ENCODE measurements around the gene DLGAP1.

The DLGAP1 gene

DNA sequence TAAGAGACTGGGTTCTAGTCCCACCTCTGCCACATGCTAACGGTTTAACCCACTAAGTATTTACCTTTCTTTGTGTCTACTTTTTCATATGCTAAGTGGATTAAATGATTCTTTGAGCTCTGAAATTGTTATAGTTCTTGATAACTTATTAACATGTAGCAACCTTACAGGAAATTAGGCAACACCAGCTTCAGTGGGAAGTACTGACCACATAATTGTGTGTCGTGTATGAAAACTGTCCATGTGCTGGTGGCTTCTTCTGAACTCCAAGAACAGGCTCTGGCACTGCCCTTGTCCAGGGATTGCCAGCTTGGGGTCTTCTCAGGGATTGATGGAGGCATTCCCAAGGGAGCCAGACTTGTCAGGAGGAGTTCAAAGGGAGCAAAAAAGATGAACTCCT, 577.4 kb downstream of the DLGAP1 start:
- no peak overlapping the region for H3K4me3 ChIP-seq (ENCODE audit: low read depth, low read length, poor library complexity, severe bottlenecking)

GRCh38 chr18:3875961-3876360, 579.1 kb downstream of the DLGAP1 start:
- H3K9me2 ChIP-seq (ENCODE audit: low read depth, low read length): no peaks in the 10 kb centered on the region
- no peak overlapping the region for H3K27ac ChIP-seq (ENCODE audit: low read depth, low read length, poor library complexity, severe bottlenecking)
- H3K4me3 ChIP-seq (ENCODE audit: low read depth, low read length, poor library complexity, severe bottlenecking): no peak overlapping the region
- H3K36me3 ChIP-seq (ENCODE audit: insufficient read depth, low read length): no peaks in the 10 kb centered on the region
- H3K4me2 ChIP-seq (ENCODE audit: low read length): no peak overlapping the region
- H3K4me1 ChIP-seq (ENCODE audit: insufficient read depth, low read length, severe bottlenecking): peaks cover 8% of the 10 kb centered on the region
- no peaks in the 10 kb centered on the region for H3F3A ChIP-seq (ENCODE audit: insufficient read depth, low read length)
- H2AFZ ChIP-seq (ENCODE audit: low read length): no peak overlapping the region
- H3K27me3 ChIP-seq (ENCODE audit: insufficient read depth, low read length): no peaks in the 10 kb centered on the region; the same call in 1 of the 2 replicates
- no peak overlapping the region for H3K9ac ChIP-seq (ENCODE audit: low read length)
- H3K9me3 ChIP-seq (ENCODE audit: low read length): no peaks in the 10 kb centered on the region
- TF ChIP-seq, protein P1, sequence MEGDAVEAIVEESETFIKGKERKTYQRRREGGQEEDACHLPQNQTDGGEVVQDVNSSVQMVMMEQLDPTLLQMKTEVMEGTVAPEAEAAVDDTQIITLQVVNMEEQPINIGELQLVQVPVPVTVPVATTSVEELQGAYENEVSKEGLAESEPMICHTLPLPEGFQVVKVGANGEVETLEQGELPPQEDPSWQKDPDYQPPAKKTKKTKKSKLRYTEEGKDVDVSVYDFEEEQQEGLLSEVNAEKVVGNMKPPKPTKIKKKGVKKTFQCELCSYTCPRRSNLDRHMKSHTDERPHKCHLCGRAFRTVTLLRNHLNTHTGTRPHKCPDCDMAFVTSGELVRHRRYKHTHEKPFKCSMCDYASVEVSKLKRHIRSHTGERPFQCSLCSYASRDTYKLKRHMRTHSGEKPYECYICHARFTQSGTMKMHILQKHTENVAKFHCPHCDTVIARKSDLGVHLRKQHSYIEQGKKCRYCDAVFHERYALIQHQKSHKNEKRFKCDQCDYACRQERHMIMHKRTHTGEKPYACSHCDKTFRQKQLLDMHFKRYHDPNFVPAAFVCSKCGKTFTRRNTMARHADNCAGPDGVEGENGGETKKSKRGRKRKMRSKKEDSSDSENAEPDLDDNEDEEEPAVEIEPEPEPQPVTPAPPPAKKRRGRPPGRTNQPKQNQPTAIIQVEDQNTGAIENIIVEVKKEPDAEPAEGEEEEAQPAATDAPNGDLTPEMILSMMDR (IDR thresholded peaks at IDR 0.05; ENCODE audit: low read length): no peak
- TF ChIP-seq EZH2 (IDR thresholded peaks at IDR 0.05; ENCODE audit: borderline replicate concordance, low read length): no peak
- no peaks in the 10 kb centered on the region for H3K79me2 ChIP-seq (ENCODE audit: insufficient read depth, low read length)
- H4K20me1 ChIP-seq (ENCODE audit: insufficient read depth, low read length): no peaks in the 10 kb centered on the region

More for the DNA sequence above, 577.4 kb downstream of the DLGAP1 start:
- no peak overlapping the region for H3K4me2 ChIP-seq (ENCODE audit: low read length)
- no peak overlapping the region for H2AFZ ChIP-seq (ENCODE audit: low read length)
- no peaks in the 10 kb centered on the region for H4K20me1 ChIP-seq (ENCODE audit: insufficient read depth, low read length)
- no peaks in the 10 kb centered on the region for H3F3A ChIP-seq (ENCODE audit: insufficient read depth, low read length)
- TF ChIP-seq EZH2 (IDR thresholded peaks at IDR 0.05; ENCODE audit: borderline replicate concordance, low read length): no peak
- TF ChIP-seq, protein P1 (IDR thresholded peaks at IDR 0.05; ENCODE audit: low read length): no peak
- H3K4me1 ChIP-seq (ENCODE audit: insufficient read depth, low read length, severe bottlenecking): no peaks in the 10 kb centered on the region
- H3K36me3 ChIP-seq (ENCODE audit: insufficient read depth, low read length): no peaks in the 10 kb centered on the region
- no peaks in the 10 kb centered on the region for H3K9me2 ChIP-seq (ENCODE audit: low read depth, low read length)
- no peaks in the 10 kb centered on the region; the same call in 1 of the 2 replicates for H3K27me3 ChIP-seq (ENCODE audit: insufficient read depth, low read length)
- no peaks in the 10 kb centered on the region for H3K9me3 ChIP-seq (ENCODE audit: low read length)
- H3K79me2 ChIP-seq (ENCODE audit: insufficient read depth, low read length): no peaks in the 10 kb centered on the region
- H3K9ac ChIP-seq (ENCODE audit: low read length): no peak overlapping the region
- H3K27ac ChIP-seq (ENCODE audit: low read depth, low read length, poor library complexity, severe bottlenecking): no peak overlapping the region

DNA sequence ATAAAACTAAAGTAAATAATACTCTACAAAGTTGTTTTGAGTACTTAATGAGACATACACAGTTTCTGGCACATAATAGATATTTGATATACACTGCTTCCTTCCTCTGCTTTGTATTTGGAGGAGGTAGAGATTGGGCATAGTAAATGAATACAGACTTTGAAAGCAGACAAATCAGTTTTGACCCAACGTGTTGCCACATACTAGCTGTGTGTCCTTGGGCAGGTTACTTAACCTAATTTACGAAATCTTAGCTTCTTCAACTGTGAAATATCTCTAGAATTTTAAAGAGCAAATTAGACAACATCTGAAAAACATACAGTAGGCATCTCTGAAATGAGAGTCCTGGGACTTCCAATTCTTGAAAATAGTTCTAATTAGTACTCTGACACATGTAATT, 579.7 kb downstream of the DLGAP1 start:
- no peaks in the 10 kb centered on the region; the same call in 1 of the 2 replicates for H3K27me3 ChIP-seq (ENCODE audit: insufficient read depth, low read length)
- H3K36me3 ChIP-seq (ENCODE audit: insufficient read depth, low read length): no peaks in the 10 kb centered on the region
- H3K27ac ChIP-seq (ENCODE audit: low read depth, low read length, poor library complexity, severe bottlenecking): no peak overlapping the region
- H4K20me1 ChIP-seq (ENCODE audit: insufficient read depth, low read length): no peaks in the 10 kb centered on the region
- no peaks in the 10 kb centered on the region for H3K9me2 ChIP-seq (ENCODE audit: low read depth, low read length)
- H2AFZ ChIP-seq (ENCODE audit: low read length): no peak overlapping the region
- H3F3A ChIP-seq (ENCODE audit: insufficient read depth, low read length): no peaks in the 10 kb centered on the region
- H3K79me2 ChIP-seq (ENCODE audit: insufficient read depth, low read length): no peaks in the 10 kb centered on the region
- H3K4me3 ChIP-seq (ENCODE audit: low read depth, low read length, poor library complexity, severe bottlenecking): no peak overlapping the region
- H3K4me1 ChIP-seq (ENCODE audit: insufficient read depth, low read length, severe bottlenecking): peaks cover 8% of the 10 kb centered on the region
- TF ChIP-seq, protein P1 (IDR thresholded peaks at IDR 0.05; ENCODE audit: low read length): no peak
- no peak for TF ChIP-seq EZH2 (IDR thresholded peaks at IDR 0.05; ENCODE audit: borderline replicate concordance, low read length)
- no peaks in the 10 kb centered on the region for H3K9me3 ChIP-seq (ENCODE audit: low read length)
- no peak overlapping the region for H3K9ac ChIP-seq (ENCODE audit: low read length)
- no peak overlapping the region for H3K4me2 ChIP-seq (ENCODE audit: low read length)

All from OCI-LY1 (cell line).